Activated CD4-positive, alpha-beta T cell treated with anti-CD3 and anti-CD28 coated beads, Interleukin-2, amount 50 U/mL, for 16 hours (primary cell): Measurements from ENCODE around the gene GMPS.
"Not testable (repeated sequence)": the region's sequence is repeated elsewhere in the genome, so short reads cannot be mapped to it uniquely, and the experiment has no call there.

Experiments
- DNase-seq: peaks from one replicate; pipeline ENCODE4 v3.0.0-alpha.2; 2020

The GMPS gene

DNA sequence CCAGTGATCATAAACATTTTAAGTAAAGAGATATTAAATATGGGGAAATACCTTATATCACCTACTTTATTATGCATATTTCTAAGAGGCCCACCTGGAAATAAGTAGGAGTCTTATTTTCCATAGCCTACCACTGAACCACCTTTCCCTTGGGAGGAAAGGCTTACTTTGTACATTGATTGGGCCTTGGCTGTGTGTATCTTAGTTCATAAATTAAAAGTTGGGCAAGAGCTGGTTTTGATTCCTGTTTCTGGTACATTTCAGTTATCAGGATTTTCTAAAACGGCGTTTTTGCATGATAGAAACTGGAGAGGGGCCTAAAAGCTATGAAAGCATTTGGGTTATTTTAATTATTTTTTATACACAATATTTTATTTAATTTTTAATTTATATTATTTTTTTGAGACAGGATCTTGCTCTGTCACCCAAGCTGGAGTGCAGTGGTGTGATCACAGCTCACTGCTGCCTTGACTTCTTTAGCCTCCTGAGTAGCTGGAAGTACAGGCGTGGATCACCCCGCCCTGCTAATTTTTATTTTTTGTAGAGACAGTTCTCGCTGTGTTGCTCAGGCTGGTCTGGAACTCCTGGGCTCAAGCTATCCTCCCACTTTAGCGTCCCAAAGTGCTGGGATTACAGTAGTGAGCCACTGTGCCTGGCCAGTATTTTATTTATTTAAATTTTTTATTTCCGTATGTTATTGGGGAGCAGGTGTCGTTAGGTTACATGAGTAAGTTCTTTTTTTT lies 2.6 kb downstream of the GMPS start:
- DNase-seq, result no peak

- DNase-seq, result no peak
Measured at GRCh38 chr3:155876037-155876436, 5.6 kb downstream of the GMPS start.

DNA sequence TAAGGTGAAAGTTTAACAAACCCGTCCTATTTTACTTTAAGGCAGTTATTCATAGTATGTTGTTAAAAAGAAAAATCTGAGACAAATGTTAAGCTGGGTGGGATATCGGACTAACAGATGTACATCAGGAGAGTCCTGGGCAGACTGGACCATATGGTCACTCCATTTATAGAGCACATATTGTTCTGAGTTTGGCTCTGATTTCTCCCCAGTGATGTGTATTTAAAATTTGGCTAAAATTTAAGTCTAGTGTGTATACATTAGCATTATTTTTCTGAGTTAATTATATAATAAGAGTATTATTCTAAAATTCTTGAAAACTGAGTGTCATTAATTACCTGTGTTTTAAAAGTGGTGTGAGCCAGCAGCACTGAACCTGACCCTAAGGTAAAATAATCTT lies 6.1 kb downstream of the GMPS start:
- DNase-seq, result no peak

DNA sequence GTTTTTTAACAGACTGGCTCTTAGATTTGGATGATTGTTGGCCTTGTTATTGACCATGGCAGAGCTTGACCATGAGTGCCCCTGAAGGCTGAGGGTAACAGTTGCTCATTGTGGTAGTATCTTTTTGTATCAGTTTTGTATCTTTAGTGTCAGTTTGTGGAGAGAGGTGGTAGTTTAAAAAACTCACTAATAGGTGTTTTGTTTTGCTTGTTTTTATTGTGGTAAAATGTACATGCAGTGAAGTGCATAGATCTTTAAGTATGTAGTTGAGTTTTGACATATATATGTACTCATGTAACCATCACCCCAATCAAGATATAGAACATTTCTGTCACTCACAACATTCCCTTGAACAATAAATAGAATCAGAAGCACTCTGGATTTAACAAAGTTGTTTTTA lies 9.8 kb downstream of the GMPS start:
- no peak for DNase-seq

GRCh38 chr3:155884292-155884691 lies 13.8 kb downstream of the GMPS start:
- no peak for DNase-seq

DNA sequence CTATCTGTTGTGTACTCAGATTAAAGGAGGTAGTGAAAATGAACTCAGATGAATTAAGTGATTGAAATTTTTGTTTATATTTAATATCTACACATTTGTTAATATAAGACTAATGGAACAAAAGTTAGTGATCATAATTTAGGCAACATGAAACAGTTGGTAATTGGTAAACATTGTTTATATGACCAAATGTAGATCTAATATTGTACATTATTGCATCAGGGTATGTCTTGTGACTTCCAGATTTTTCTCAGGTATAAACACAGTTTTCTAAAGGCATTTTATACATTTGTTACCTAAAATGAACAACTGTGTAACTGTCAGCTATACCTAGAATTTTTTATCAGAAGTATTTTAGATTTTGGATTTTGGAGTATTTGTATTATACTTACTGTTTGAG lies 14.8 kb downstream of the GMPS start:
- DNase-seq, result no peak

DNA sequence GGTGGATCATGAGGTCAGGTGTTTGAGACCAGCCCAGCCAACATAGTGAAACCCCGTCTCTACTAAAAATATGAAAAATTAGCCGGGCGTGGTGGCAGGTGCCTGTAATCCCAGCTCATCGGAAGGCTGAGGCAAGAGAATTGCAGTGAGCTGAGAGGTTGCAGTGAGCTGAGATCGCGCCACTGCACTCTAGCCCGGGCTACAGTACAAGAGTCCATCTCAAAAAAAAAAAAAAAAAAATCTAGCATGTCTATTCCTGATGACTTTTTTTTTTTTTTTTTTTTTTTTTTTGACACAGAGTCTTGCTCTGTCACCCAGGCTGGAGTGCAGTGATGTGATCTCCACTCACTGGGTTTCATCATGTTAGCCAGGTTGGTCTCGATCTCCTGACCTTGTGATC lies 15.9 kb downstream of the GMPS start:
- not testable (repeated sequence) for DNase-seq

DNA sequence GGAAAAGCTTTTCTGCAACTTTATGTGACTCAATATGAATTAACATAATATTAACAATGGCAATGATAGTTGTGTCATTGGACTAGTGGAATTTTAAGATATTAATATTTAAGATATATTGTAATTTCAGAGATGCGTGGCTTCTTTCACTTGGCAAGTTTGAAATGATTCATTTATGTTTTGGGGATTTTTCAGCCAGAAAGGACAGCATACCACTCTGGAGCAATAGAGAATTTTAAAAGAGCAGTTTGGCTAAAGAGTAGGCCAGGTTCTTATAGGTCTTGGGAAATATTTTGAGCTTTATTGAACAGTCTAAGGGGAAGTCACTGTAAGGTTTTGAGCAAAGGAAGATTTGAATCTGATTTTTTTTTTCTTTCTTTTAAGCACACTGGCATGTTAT lies 16.5 kb downstream of the GMPS start:
- no peak for DNase-seq

DNA sequence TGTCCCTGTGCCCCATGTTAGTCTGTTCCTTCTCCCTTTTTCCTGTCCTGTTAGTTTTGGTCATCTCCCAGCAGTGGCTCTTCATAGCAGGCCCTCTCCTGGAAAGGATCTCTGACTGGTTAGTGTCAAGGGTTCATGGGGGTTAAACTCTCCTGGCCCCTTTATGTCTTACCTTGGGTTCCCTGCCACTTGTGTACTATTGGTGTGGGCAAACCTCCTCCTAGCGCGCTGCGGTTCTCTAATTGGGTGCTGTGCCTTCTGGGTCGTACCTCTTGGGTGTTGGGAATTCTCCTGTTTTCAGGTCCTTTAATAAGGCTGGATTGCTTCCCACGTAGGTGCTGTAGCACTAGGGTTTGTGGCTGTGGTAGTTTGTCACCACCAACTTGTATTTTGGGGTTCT lies 18.8 kb downstream of the GMPS start:
- DNase-seq, result no peak

DNA sequence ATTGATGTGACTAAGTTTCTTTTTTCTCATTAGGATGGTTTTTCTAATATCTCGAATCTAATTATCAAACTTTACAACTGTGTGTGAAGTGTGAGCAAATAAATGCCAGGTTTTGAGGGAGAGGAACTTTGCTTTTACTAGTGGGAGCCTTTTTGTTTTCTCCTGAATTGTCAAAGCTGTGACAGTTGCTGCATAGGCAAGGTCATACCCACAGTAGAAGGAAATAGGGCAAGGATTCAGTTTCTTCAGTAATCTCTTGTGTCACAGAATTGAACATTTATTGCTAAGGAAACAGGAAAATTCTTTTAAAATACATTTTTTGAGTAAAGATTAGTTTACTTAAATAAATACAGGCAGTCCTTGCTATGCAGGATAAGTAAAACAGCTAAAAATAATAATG lies 19.5 kb downstream of the GMPS start:
- no peak for DNase-seq

- DNase-seq, result no peak
Measured at GRCh38 chr3:155890671-155891190, 20.3 kb downstream of the GMPS start.

GRCh38 chr3:155891321-155891720 lies 20.9 kb downstream of the GMPS start:
- DNase-seq, result no peak

DNA sequence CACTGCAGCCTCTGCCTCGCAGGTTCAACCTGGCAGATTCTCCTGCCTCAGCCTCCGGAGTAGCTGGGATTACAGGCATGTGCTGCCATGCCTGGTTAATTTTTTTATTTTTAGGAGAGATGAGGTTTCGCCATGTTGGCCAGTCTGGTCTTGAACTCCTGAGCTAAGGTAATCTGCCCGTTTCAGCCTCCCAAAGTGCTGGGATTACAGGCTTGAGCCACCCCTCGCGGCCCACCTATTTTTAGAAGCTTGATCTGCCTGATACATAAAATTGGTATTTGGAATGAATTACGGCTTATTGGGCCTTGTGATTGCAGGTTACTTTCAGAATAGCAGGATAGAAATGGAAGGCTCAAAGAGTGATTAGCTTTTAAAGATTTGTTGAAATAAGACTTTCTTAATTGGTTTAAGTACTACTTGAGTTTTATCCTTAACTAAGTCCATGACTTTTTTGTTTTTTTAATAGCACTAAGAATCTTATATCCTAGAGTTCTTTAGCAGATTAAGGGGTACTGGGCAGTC lies 25.0 kb downstream of the GMPS start:
- no peak for DNase-seq

GRCh38 chr3:155906900-155907299 lies 36.5 kb downstream of the GMPS start:
- no peak for DNase-seq

DNA sequence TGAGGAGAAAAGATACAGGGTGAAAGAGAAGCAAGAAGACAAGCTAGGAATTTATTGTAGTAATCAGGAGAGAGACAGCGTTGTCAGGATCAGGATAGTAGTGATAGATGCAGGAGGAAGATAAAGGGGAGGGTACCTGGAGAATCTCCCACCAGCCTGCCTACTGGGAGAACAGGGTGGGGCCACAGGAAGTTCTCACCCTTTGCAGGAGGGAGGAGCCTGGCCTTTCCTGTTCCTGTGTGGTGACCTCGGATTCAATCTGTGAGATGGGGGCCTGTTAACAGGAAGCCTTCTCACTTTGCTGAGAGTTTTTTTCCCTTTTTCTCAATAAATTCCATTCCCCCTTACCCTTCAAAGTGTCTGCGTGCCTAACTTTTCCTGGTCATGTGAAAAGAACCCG lies 37.6 kb downstream of the GMPS start:
- DNase-seq, result peak; percentile 22

DNA sequence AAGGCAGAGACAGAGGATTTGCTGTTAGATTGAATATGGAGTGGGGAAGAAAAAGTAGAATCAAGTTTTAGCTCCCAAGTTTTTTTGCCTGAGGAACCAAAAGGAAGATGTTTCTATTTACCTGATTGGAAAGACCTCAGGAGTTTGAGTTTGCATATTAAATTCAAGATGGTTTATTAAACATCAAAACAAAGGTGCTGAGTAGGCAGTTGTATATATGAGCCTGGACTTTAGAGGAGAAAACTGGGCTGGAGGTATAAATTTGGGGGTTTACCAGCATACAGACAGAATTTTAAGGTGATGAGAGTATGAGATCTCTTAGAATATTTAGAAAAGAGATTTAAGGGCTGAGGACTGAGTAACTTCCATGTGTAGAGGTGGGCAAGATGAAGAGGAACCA lies 38.2 kb downstream of the GMPS start:
- DNase-seq, result no peak

- DNase-seq, result no peak
Measured at GRCh38 chr3:155912090-155912489, 41.6 kb downstream of the GMPS start.

- no peak for DNase-seq
Measured at GRCh38 chr3:155912579-155913190, 42.2 kb downstream of the GMPS start.

DNA sequence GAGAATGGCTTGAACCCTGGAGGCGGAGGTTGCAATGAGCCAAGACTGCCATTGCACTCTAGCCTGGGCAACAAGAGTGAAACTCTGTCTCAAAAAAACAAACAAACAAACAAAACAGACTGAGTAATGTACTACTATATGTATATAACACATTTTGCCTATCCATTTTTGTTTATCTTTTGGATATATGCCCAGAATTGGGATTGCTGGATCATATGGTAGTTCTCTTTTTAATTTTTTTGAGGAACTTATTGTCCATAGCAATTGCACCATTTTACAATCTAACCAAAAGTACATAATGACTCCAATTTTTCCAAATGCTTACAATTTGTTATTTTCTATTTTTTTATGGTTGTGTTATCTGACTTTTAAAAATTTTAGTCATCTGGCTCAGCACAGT lies 47.3 kb downstream of the GMPS start:
- DNase-seq, result no peak

DNA sequence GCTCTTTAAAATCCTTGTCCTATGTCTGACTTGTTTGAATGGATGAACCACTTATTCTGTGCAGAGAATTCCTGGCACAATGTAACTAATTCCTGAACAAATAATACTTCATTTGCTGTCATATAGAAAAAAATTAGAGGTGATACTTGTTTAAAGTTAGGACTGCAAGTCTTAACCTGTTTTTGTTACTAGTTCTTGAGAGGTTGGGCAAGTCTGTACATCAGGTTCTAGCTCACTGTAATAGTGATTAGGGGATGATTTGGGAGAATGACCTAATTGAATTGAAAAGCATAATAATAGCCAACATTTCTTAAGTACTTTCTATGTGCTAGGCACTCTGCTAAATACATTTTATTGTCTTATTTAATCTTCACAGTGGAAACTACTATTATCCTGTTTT lies 49.3 kb downstream of the GMPS start:
- DNase-seq, result no peak

- no peak for DNase-seq
Measured at GRCh38 chr3:155921486-155921885, 51.0 kb downstream of the GMPS start.

GRCh38 chr3:155934230-155934629 lies 63.8 kb downstream of the GMPS start:
- DNase-seq, result no peak

GRCh38 chr3:155938409-155938808 lies 68.0 kb downstream of the GMPS start:
- DNase-seq, result no peak

DNA sequence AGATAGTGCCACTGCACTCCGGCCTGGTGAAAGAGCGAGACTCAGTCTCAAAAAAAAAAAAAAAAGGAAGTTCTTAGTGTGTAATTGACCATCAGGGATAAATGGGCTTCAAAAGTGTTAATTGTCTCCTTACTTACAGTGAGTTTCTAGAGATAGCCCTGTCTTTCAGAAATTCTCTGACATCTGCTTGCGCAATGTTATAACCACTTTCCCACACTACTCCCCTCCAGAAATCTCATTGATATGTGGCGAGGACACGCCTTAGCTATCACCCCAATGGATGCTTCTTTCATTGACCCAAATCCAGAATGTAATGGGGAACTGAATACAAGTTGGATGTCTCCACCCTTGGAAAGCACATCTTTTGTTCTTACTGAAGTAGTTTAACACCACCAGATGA lies 70.9 kb downstream of the GMPS start:
- DNase-seq, result no peak

DNA sequence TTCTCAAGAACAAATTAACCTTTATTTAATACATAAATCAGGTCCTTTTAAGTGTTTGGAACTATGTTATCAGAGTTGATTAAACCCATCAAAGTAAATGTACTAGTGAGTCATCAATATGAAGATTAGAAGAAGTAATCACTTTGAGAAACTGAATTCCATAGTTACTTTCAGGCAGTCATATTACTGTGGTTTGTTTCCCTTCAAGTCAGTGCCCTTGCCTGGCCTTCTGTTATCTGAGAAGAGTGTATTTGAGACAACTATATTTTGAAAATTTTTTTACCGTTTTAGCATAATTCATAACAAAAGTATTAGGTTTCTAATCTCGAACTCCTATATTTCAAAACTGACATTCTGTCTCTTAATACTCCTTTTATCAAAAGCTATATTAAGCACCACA lies 73.6 kb downstream of the GMPS start:
- DNase-seq, result no peak
